ENCODE results near the gene PVR.
"Not testable (repeated sequence)": the region's sequence is repeated elsewhere in the genome, so short reads cannot be mapped to it uniquely, and the experiment has no call there.

Gene PVR

GRCh38 chr19:44609219-44609618 lies 34.5 kb upstream of the PVR start:
- no peak for TF ChIP-seq CTCF (IDR thresholded peaks at IDR 0.05; ENCODE audit: borderline replicate concordance, insufficient read depth, low read depth, low read length)
- H3K4me3 ChIP-seq (ENCODE audit: low read depth, low read length) = no peak overlapping the region

GRCh38 chr19:44610497-44610896 lies 33.2 kb upstream of the PVR start:
- TF ChIP-seq CTCF (IDR thresholded peaks at IDR 0.05; ENCODE audit: borderline replicate concordance, insufficient read depth, low read depth, low read length) = 0 out of 2 replicates have a peak, but pooled peaks have one; percentile 7
- H3K4me3 ChIP-seq (ENCODE audit: low read depth, low read length) = not testable (repeated sequence)

- no peak for TF ChIP-seq CTCF (IDR thresholded peaks at IDR 0.05; ENCODE audit: borderline replicate concordance, insufficient read depth, low read depth, low read length)
- H3K4me3 ChIP-seq (ENCODE audit: low read depth, low read length) = no peak overlapping the region
These were observed 31.9 kb upstream of the PVR start for GRCh38 chr19:44611812-44612295.

- no peak within 1 kb of the TSS for H3K4me3 ChIP-seq (ENCODE audit: low read depth, low read length)
- no peak for TF ChIP-seq CTCF (IDR thresholded peaks at IDR 0.05; ENCODE audit: borderline replicate concordance, insufficient read depth, low read depth, low read length)
These were observed 30.2 kb upstream of the PVR start, which contains the start of gene IGSF23 for GRCh38 chr19:44613295-44614178. TSS of gene IGSF23 (plus strand) at chr19:44613563. CDS start at chr19:44613646, 83 bp downstream.

- TF ChIP-seq CTCF (IDR thresholded peaks at IDR 0.05; ENCODE audit: borderline replicate concordance, insufficient read depth, low read depth, low read length) = no peak
- H3K4me3 ChIP-seq (ENCODE audit: low read depth, low read length) = no peak overlapping the region
These were observed 29.4 kb upstream of the PVR start for GRCh38 chr19:44614313-44614712.

GRCh38 chr19:44615863-44616247 lies 27.9 kb upstream of the PVR start:
- H3K4me3 ChIP-seq (ENCODE audit: low read depth, low read length) = no peak overlapping the region
- no peak for TF ChIP-seq CTCF (IDR thresholded peaks at IDR 0.05; ENCODE audit: borderline replicate concordance, insufficient read depth, low read depth, low read length)
